Keratinocyte (primary cell): ENCODE results near the gene HOXC9.

ENCODE experiments used
- EZH2 ChIP-seq: IDR thresholded peaks from one replicate; pipeline ENCODE4 v1.6.1; 2012; ENCODE audit warnings: inconsistent platforms, mild to moderate bottlenecking, low read length, moderate library complexity
- TF ChIP-seq, protein P1 (sequence below), 3 experiments: IDR thresholded peaks in 1 of 3; conservative IDR thresholded peaks in 1 of 3; optimal IDR thresholded peaks in 1 of 3; 2 replicates in 2 of 3; 3 replicates in 1 of 3; pipeline versions ENCODE3 to v1.5.1; 2011; ENCODE audit warnings: low read length in 3 of 3, mild to moderate bottlenecking in 3 of 3, moderate library complexity in 2 of 3, control low read depth in 1 of 3, inconsistent platforms in 1 of 3; ENCODE audit not compliant: insufficient read depth in 2 of 3; ENCODE audit errors: extremely low read depth in 1 of 3

DNA sequence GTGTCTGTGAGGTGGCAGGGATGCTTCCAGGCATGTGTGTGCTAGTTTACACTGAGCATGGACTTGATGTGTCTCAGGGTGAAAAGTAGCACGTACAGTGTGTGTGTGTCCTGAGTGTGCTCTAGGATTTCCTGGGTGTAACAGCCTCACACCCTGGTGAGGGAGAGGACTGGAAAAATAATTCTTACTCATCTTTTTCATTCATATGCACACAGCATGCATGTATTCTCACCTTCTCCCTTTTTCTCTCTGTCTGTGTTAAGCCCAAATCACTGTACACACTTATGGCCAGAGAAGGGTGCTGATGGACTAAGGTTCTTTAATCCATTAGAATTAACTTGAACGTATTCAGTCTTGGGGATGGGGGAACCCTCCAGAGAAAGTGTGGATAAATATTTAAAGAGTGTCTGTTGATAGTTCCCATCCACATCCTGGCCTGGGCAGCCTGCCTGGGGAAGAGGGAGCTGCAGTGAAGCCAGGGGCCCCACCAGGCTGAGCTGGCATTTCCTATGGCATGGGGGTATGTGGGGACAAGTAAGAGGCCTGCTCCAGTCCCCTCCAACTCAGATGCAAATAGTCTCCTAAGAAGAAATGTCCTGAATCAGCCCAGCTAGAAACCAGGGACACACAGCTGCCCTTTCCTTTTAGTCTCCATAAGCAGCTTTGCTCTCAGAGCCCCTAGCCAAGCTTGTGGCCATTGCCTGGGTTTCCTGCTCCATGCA lies 7.7 kb downstream of the HOXC9 start:
- TF ChIP-seq, protein P1, sequence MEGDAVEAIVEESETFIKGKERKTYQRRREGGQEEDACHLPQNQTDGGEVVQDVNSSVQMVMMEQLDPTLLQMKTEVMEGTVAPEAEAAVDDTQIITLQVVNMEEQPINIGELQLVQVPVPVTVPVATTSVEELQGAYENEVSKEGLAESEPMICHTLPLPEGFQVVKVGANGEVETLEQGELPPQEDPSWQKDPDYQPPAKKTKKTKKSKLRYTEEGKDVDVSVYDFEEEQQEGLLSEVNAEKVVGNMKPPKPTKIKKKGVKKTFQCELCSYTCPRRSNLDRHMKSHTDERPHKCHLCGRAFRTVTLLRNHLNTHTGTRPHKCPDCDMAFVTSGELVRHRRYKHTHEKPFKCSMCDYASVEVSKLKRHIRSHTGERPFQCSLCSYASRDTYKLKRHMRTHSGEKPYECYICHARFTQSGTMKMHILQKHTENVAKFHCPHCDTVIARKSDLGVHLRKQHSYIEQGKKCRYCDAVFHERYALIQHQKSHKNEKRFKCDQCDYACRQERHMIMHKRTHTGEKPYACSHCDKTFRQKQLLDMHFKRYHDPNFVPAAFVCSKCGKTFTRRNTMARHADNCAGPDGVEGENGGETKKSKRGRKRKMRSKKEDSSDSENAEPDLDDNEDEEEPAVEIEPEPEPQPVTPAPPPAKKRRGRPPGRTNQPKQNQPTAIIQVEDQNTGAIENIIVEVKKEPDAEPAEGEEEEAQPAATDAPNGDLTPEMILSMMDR (optimal IDR thresholded peaks at IDR 0.05 in 1 of 3, IDR thresholded peaks at IDR 0.05 in 1 of 3, conservative IDR thresholded peaks at IDR 0.05 in 1 of 3; ENCODE audit: extremely low read depth in 1 of 3, insufficient read depth in 2 of 3, low read length in 3 of 3): no peak
- no peak for TF ChIP-seq EZH2
